GM06990 (cell line): ENCODE data around the gene MGLL.
"Not testable (repeated sequence)": the region's sequence is repeated elsewhere in the genome, so short reads cannot be mapped to it uniquely, and the experiment has no call there.

Experiments used
- DNase-seq: peaks from one replicate; pipeline ENCODE4 v3.0.0-alpha.2; 2011; ENCODE audit not compliant: insufficient read length; ENCODE audit errors: extremely low read depth
- H3K27me3 ChIP-seq: replicated peaks from 2 replicates; pipeline ENCODE4 v1.6.0; 2011; ENCODE audit warnings: low read length; ENCODE audit not compliant: control insufficient read depth, insufficient read depth
- H3K36me3 ChIP-seq: 2 replicates; pipeline ENCODE4 v1.5.1; 2011; ENCODE audit warnings: low read length; ENCODE audit not compliant: control insufficient read depth, insufficient read depth
- H3K4me3 ChIP-seq: replicated peaks from 2 replicates; pipeline ENCODE4 v1.5.1; 2011; ENCODE audit warnings: low read depth, mild to moderate bottlenecking, control low read depth, low read length
- CTCF ChIP-seq: IDR thresholded peaks from 2 replicates; pipeline ENCODE4 v1.5.1; 2011; ENCODE audit warnings: low read length, control low read depth, mild to moderate bottlenecking, inconsistent platforms; ENCODE audit not compliant: insufficient read depth, poor library complexity, severe bottlenecking

Gene MGLL

GRCh38 chr3:127708837-127709236, 113.5 kb downstream of the MGLL start:
- Histone ChIP-seq H3K4me3 (no peak overlapping the region), H3K27me3 (no peaks in the 10 kb centered on the region), H3K36me3 (peaks cover 28% of the 10 kb centered on the region)
- TF ChIP-seq CTCF: no peak
- DNase-seq: no peak

- no peak for DNase-seq
- H3K36me3 ChIP-seq: peaks cover 22% of the 10 kb centered on the region
- no peaks in the 10 kb centered on the region for H3K27me3 ChIP-seq
- no peak for TF ChIP-seq CTCF
- H3K4me3 ChIP-seq: no peak overlapping the region
Observed at GRCh38 chr3:127707851-127708411, 114.4 kb downstream of the MGLL start.

GRCh38 chr3:127706785-127707351, 115.4 kb downstream of the MGLL start:
- no peak for TF ChIP-seq CTCF
- Histone ChIP-seq H3K4me3 (no peak overlapping the region), H3K27me3 (no peaks in the 10 kb centered on the region), H3K36me3 (peaks cover 26% of the 10 kb centered on the region)
- no peak for DNase-seq

GRCh38 chr3:127706312-127706711, 116.0 kb downstream of the MGLL start:
- DNase-seq: no peak
- Histone ChIP-seq H3K4me3 (no peak overlapping the region), H3K27me3 (no peaks in the 10 kb centered on the region), H3K36me3 (peaks cover 29% of the 10 kb centered on the region)
- TF ChIP-seq CTCF: no peak

GRCh38 chr3:127704840-127705239, 117.5 kb downstream of the MGLL start:
- H3K4me3 ChIP-seq, H3K27me3 ChIP-seq, DNase-seq: not testable (repeated sequence)
- peaks cover 33% of the 10 kb centered on the region for H3K36me3 ChIP-seq

GRCh38 chr3:127702151-127702578, 120.2 kb downstream of the MGLL start:
- H3K4me3 ChIP-seq: no peak overlapping the region
- no peak for DNase-seq
- TF ChIP-seq CTCF: no peak
- peaks cover 37% of the 10 kb centered on the region for H3K36me3 ChIP-seq
- no peaks in the 10 kb centered on the region for H3K27me3 ChIP-seq
